Esophagus squamous epithelium (tissue), 5 donors: ENCODE measurements around the gene NOTCH4. TPM values are rescaled to one million over a fixed set of nuclear protein-coding genes. Genes with fewer than 3 reads are reported as not detected.

Experiments
- DNase-seq: peaks from one replicate; lab custom pipeline; 2025; lab: John Stamatoyannopoulos, UW
- H3K27ac ChIP-seq, 4 donors: fragments of 200-600 bp; sonication (generic); one replicate each; pipeline ENCODE4 v1.5.1; 2016 to 2019; ENCODE audit warnings: mild to moderate bottlenecking in 1 of 4
- H3K27me3 ChIP-seq, 4 donors: fragments of 200-600 bp; sonication (generic); 1 replicate in 3 of 4; 2 replicates in 1 of 4; pipeline versions ENCODE4 v1.5.1 to v1.6.0; 2017 to 2021; ENCODE audit warnings: antibody characterized with exemption in 1 of 4
- H3K36me3 ChIP-seq, 3 donors: fragments of 200-600 bp; sonication (generic); one replicate each; pipeline ENCODE4 v1.5.1; 2016 to 2019
- H3K4me1 ChIP-seq, 3 donors: fragments of 200-600 bp; sonication (generic); one replicate each; pipeline ENCODE4 v1.5.1; 2017 to 2019
- H3K4me3 ChIP-seq, 4 donors: fragments of 200-600 bp; sonication (generic); 1 replicate in 3 of 4; 2 replicates in 1 of 4; pipeline ENCODE4 v1.5.1; 2016 to 2019; ENCODE audit warnings: mild to moderate bottlenecking in 2 of 4, moderate library complexity in 1 of 4
- H3K9me3 ChIP-seq, 3 donors: fragments of 200-600 bp; sonication (generic); one replicate each; pipeline ENCODE4 v1.5.1; 2016 to 2019
- POLR2A ChIP-seq, 4 donors: fragments of 450-650 bp; IDR thresholded peaks; one replicate each; pipeline ENCODE4 v1.6.1; 2017; ENCODE audit warnings: antibody characterized with exemption in 4 of 4, mild to moderate bottlenecking in 4 of 4, moderate library complexity in 3 of 4
- WGBS, 2 donors: methylation state at CpG; one replicate each; pipeline ENCODE4 v1.1.5; 2018; 5-methylcytosine and 5-hydroxymethylcytosine counted together
- intact Hi-C: fragments of 100-400 bp; cut with DNase I; formaldehyde crosslinking; loops from one replicate; pipeline ENCODE4 v1.15.0; 2022
- small RNA-seq, 4 donors: library from RNA; depleted of rRNA; stranded (forward); fragments of <200 nt; gene quantifications; one replicate each; pipeline ENCODE3, GENCODE V24; 2016
- total RNA-seq, 4 donors: library from RNA; depleted of rRNA; stranded (reverse); fragments of >200 nt; gene quantifications; one replicate each; pipeline ENCODE4 v1.1.0, GENCODE V29; 2016
- TF ChIP-seq, protein P1 (sequence below), 6 experiments: fragments of 450-650 bp in 4 of 6; fragments of 200-600 bp in 2 of 6; sonication (generic) in 2 of 6; IDR thresholded peaks; one replicate each; pipeline ENCODE4 v1.5.1; 2016 to 2019; ENCODE audit warnings: antibody characterized with exemption in 6 of 6, mild to moderate bottlenecking in 4 of 6, moderate library complexity in 4 of 6
- donor health status: DM: yes; HTN: yes; CAD: no.

The NOTCH4 gene
- total RNA-seq, 4 donors from 2014 or later, result 4.7 to 13.2 (median 5.9) TPM

GRCh38 chr6:32146687-32147086 is 77.2 kb downstream of the NOTCH4 start:
- H3K27ac ChIP-seq, result no peak overlapping the region
- 53 to 60% methylated on average over 4 of the region's 4 CpGs for WGBS, 2 donors
- no peaks in the 10 kb centered on the region for H3K9me3 ChIP-seq
- H3K4me3 ChIP-seq, result no peak overlapping the region
- peaks cover 0 to 51% (median 0%) of the 10 kb centered on the region in 3 donors for H3K4me1 ChIP-seq
- H3K27me3 ChIP-seq, result peaks cover 0 to 16% (median 0%) of the 10 kb centered on the region in 4 donors
- TF ChIP-seq POLR2A (IDR thresholded peaks at IDR 0.05), result no peak
- TF ChIP-seq, protein P1, sequence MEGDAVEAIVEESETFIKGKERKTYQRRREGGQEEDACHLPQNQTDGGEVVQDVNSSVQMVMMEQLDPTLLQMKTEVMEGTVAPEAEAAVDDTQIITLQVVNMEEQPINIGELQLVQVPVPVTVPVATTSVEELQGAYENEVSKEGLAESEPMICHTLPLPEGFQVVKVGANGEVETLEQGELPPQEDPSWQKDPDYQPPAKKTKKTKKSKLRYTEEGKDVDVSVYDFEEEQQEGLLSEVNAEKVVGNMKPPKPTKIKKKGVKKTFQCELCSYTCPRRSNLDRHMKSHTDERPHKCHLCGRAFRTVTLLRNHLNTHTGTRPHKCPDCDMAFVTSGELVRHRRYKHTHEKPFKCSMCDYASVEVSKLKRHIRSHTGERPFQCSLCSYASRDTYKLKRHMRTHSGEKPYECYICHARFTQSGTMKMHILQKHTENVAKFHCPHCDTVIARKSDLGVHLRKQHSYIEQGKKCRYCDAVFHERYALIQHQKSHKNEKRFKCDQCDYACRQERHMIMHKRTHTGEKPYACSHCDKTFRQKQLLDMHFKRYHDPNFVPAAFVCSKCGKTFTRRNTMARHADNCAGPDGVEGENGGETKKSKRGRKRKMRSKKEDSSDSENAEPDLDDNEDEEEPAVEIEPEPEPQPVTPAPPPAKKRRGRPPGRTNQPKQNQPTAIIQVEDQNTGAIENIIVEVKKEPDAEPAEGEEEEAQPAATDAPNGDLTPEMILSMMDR (IDR thresholded peaks at IDR 0.05), result no peak
- peaks cover 0 to 11% (median 0%) of the 10 kb centered on the region in 3 donors for H3K36me3 ChIP-seq
- no peak for DNase-seq
- intact Hi-C loops, result no loop called here

DNA sequence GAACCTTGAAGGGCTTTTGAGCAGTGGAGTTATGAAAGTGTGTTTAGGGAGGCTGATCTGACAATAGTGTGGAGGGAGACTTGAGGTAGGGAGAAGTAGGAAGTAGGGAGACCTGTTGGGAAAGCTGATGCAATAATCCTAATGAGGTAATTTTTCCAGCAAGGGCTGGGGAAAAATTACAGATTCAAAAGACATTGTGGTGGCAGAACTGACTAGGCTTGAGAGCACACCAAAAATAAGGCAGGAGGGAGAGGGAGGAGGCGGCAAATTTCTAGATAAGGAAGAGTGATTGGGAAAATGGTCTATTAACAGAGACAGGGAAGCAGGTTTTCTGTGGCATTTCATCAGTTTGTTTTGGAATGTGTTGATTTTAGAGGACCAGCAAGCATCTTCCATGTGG is 77.6 kb downstream of the NOTCH4 start:
- H3K27me3 ChIP-seq, result peaks cover 0 to 16% (median 0%) of the 10 kb centered on the region in 4 donors
- H3K4me3 ChIP-seq, result no peak overlapping the region
- intact Hi-C loops, result no loop called here
- peaks cover 0 to 11% (median 0%) of the 10 kb centered on the region in 3 donors for H3K36me3 ChIP-seq
- 86 to 89% methylated on average over 1 of the region's 1 CpG for WGBS, 2 donors
- TF ChIP-seq, protein P1 (IDR thresholded peaks at IDR 0.05), result no peak
- H3K4me1 ChIP-seq, result peaks cover 0 to 47% (median 0%) of the 10 kb centered on the region in 3 donors
- H3K9me3 ChIP-seq, result no peaks in the 10 kb centered on the region
- no peak overlapping the region for H3K27ac ChIP-seq
- no peak for DNase-seq

Small RNA genes lying within 50 kb of the gene (small RNA-seq; reads per million reads assigned to genes)
- gene AL662884.1 (0 reads per million in 4 donors), gene MIR6833 (0 reads per million in 4 donors)

Other genes starting within 250 kb of the NOTCH4 start
- gene C4A, start 242.0 kb downstream of the NOTCH4 start, total RNA-seq, result 10 to 100 TPM in 1 of 4 donors, 1 to 10 TPM in 3; 2.0 to 11.8 (median 5.2) TPM
- 1 to 10 TPM; 2.2 to 7.4 (median 5.2) TPM for gene C4B, start 209.3 kb downstream of the NOTCH4 start, total RNA-seq
- under 1 TPM in 1 of 4 donors, not detected in 3; 0.22 TPM for gene CYP21A2, start 185.7 kb downstream of the NOTCH4 start, total RNA-seq
- gene TNXB, start 114.7 kb downstream of the NOTCH4 start, total RNA-seq, result 100 to 1,000 TPM in 1 of 4 donors, 10 to 100 TPM in 3; 10.5 to 102 (median 31.0) TPM
- gene ATF6B, start 95.8 kb downstream of the NOTCH4 start, total RNA-seq, result 10 to 100 TPM; 27.3 to 45.4 (median 30.0) TPM
- 10 to 100 TPM in 1 of 4 donors, 1 to 10 TPM in 3; 5.9 to 16.7 (median 6.8) TPM for gene FKBPL, start 93.8 kb downstream of the NOTCH4 start, total RNA-seq
- under 1 TPM in 3 of 4 donors, not detected in 1; 0.35 to 0.87 (median 0.57) TPM for gene PRRT1, start 72.1 kb downstream of the NOTCH4 start, total RNA-seq
- gene PPT2, start 69.9 kb downstream of the NOTCH4 start, total RNA-seq, result 100 to 1,000 TPM in 1 of 4 donors, 10 to 100 TPM in 3; 17.3 to 133 (median 23.7) TPM
- 10 to 100 TPM in 2 of 4 donors, 1 to 10 TPM in 2; 4.8 to 15.1 (median 8.2) TPM for gene EGFL8, start 59.5 kb downstream of the NOTCH4 start, total RNA-seq
- gene AGPAT1, start 48.0 kb downstream of the NOTCH4 start, total RNA-seq, result 10 to 100 TPM; 17.6 to 34.0 (median 19.1) TPM
- 10 to 100 TPM; 20.8 to 59.0 (median 40.8) TPM for gene RNF5, start 45.7 kb downstream of the NOTCH4 start, total RNA-seq
- gene AGER, start 39.8 kb downstream of the NOTCH4 start, total RNA-seq, result 1 to 10 TPM in 3 of 4 donors, under 1 TPM in 1; 0.59 to 1.7 (median 1.4) TPM
- gene PBX2, start 33.9 kb downstream of the NOTCH4 start, total RNA-seq, result 10 to 100 TPM; 27.1 to 40.2 (median 28.9) TPM
- gene GPSM3, start 31.4 kb downstream of the NOTCH4 start, total RNA-seq, result 10 to 100 TPM in 2 of 4 donors, 1 to 10 TPM in 2; 1.6 to 14.1 (median 6.5) TPM
- gene TSBP1, start 147.8 kb upstream of the NOTCH4 start, total RNA-seq, result not detected
- gene BTNL2, start 183.1 kb upstream of the NOTCH4 start, total RNA-seq, result not detected
- 100 to 1,000 TPM in 2 of 4 donors, 10 to 100 TPM in 2; 26.0 to 440 (median 115) TPM for gene HLA-DRA, start 215.8 kb upstream of the NOTCH4 start, total RNA-seq